Calu3 (cell line): Measurements from ENCODE around the gene TXN2. TPM values are rescaled to one million over a fixed set of nuclear protein-coding genes. Genes with fewer than 3 reads are reported as not detected.

Source experiments
- BruUV-seq: library from RNA; stranded (reverse); fragments of 400-500 nt; replicated peaks from 2 replicates; lab custom pipeline; 2021; lab: Mats Ljungman, UMichigan
- CTCF ChIA-PET: fragments of 300-600 bp; sonication (Branson Sonifier 250); formaldehyde crosslinking; loops from one replicate; lab custom pipeline; 2022; ENCODE audit warnings: antibody characterized with exemption; lab: Charles Lee
- DNase-seq: peaks from one replicate; pipeline ENCODE4 v3.0.0; 2022
- H3K27ac Mint-ChIP-seq: one replicate; pipeline ENCODE4 v1.8.0; 2022; ENCODE audit warnings: mixed read lengths; ENCODE audit not compliant: unreplicated experiment
- H3K27me3 Mint-ChIP-seq: one replicate; pipeline ENCODE4 v1.8.0; 2022; ENCODE audit warnings: mixed read lengths; ENCODE audit not compliant: unreplicated experiment
- H3K36me3 Mint-ChIP-seq: one replicate; pipeline ENCODE4 v1.8.0; 2022; ENCODE audit warnings: mild to moderate bottlenecking, moderate library complexity, mixed read lengths; ENCODE audit not compliant: insufficient read depth, unreplicated experiment
- H3K4me1 Mint-ChIP-seq: one replicate; pipeline ENCODE4 v1.8.0; 2022; ENCODE audit warnings: mild to moderate bottlenecking, low read depth, mixed read lengths; ENCODE audit not compliant: unreplicated experiment
- H3K4me3 Mint-ChIP-seq: one replicate; pipeline ENCODE4 v1.8.0; 2022; ENCODE audit warnings: mild to moderate bottlenecking, low read depth, moderate library complexity, mixed read lengths; ENCODE audit not compliant: unreplicated experiment
- H3K9me3 Mint-ChIP-seq: one replicate; pipeline ENCODE4 v1.8.0; 2022; ENCODE audit warnings: low read depth, mixed read lengths; ENCODE audit not compliant: unreplicated experiment
- intact Hi-C: fragments of 100-400 bp; cut with micrococcal nuclease; formaldehyde crosslinking; loops from one replicate; pipeline ENCODE4 v1.10.0; 2022; ENCODE audit not compliant: unreplicated experiment
- total RNA-seq: library from RNA; stranded (reverse); gene quantifications from 2 replicates; pipeline ENCODE4 v1.2.3, GENCODE V29; 2022
- TF ChIP-seq, protein P1 (sequence below): fragments of 200-600 bp; IDR thresholded peaks from one replicate; pipeline ENCODE4 v1.8.0; 2022; ENCODE audit warnings: antibody characterized with exemption; ENCODE audit not compliant: unreplicated experiment

TXN2 gene
- total RNA-seq, 1 experiment from 2014 or later, result 58.4 TPM

GRCh38 chr22:36506637-36507517 lies 25.4 kb upstream of the TXN2 start, which contains the start of gene FOXRED2:
TSS of gene FOXRED2 (minus strand) at chr22:36507040. CDS start at chr22:36506422, 618 bp downstream.
- H3K27ac Mint-ChIP-seq, result peak within 1 kb of the TSS; percentile 68
- H3K4me3 Mint-ChIP-seq, result peak within 1 kb of the TSS; percentile 78
- peaks cover 9% of the 10 kb centered on the region for H3K4me1 Mint-ChIP-seq
- peak; percentile 93 for DNase-seq
- H3K36me3 Mint-ChIP-seq, result peaks cover 66% of the 10 kb centered on the region
- peaks cover 2% of the 10 kb centered on the region for H3K9me3 Mint-ChIP-seq
- CTCF ChIA-PET, result interaction anchor here (0.7 to 1.0 kb wide), 2 partner anchors 10 to 275 kb away, joined by 3 read pairs; no protein-coding TSS in a partner anchor
- BruUV-seq, result no TSS peak
- TF ChIP-seq, protein P1, sequence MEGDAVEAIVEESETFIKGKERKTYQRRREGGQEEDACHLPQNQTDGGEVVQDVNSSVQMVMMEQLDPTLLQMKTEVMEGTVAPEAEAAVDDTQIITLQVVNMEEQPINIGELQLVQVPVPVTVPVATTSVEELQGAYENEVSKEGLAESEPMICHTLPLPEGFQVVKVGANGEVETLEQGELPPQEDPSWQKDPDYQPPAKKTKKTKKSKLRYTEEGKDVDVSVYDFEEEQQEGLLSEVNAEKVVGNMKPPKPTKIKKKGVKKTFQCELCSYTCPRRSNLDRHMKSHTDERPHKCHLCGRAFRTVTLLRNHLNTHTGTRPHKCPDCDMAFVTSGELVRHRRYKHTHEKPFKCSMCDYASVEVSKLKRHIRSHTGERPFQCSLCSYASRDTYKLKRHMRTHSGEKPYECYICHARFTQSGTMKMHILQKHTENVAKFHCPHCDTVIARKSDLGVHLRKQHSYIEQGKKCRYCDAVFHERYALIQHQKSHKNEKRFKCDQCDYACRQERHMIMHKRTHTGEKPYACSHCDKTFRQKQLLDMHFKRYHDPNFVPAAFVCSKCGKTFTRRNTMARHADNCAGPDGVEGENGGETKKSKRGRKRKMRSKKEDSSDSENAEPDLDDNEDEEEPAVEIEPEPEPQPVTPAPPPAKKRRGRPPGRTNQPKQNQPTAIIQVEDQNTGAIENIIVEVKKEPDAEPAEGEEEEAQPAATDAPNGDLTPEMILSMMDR, result no peak
- H3K27me3 Mint-ChIP-seq, result no peaks in the 10 kb centered on the region
- intact Hi-C loops, result no loop called here

- CTCF ChIA-PET, result no interaction called here
- no peak overlapping the region for H3K27ac Mint-ChIP-seq
- H3K4me3 Mint-ChIP-seq, result peak overlapping the region; percentile 78
Measured at GRCh38 chr22:36505998-36506635, 24.7 kb upstream of the TXN2 start.

DNA sequence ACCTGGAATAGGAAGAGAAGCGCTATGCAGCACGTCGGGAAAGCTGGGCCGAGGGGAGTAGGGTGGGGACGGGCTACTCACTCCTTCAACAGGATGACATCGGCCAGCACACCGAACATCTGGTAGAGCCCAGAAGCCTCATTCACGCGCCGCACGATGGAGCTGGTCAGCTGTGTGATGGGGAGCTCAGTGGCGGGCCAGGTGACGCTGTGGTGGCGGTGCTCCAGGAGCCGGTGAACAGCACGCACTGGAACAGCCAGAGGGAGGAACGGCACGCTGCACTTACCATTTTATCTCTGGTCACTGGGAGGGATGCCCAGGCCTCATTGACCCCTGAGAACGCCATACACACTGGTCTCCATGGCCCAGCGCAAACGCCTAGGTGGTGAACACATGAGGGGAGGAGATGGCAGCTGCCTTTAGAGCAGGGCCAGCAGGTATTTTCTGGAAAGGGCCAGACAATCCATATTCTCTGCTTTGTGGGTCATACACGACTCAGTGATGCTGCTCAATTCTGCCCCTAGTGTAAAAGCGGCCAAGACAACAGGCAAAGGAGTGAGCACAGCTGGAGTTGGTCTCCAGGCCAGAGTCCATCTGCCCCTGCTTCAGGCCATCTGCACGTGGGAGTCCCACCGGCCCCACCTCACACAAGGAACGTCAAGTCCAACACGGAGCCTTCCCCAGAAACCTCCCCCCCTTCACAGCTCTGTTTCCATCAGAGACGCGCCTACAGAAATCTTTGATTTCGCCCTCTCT lies 16.6 kb upstream of the TXN2 start:
- H3K36me3 Mint-ChIP-seq, result peaks cover 17% of the 10 kb centered on the region

More at GRCh38 chr22:36505998-36506635, 24.7 kb upstream of the TXN2 start:
- intact Hi-C loops, result no loop called here
- peaks cover 9% of the 10 kb centered on the region for H3K4me1 Mint-ChIP-seq
- no peak for DNase-seq
- H3K9me3 Mint-ChIP-seq, result peaks cover 2% of the 10 kb centered on the region
- no TSS peak for BruUV-seq
- TF ChIP-seq, protein P1, result no peak
- no peaks in the 10 kb centered on the region for H3K27me3 Mint-ChIP-seq
- peaks cover 59% of the 10 kb centered on the region for H3K36me3 Mint-ChIP-seq

More for the DNA sequence above, 16.6 kb upstream of the TXN2 start:
- no TSS peak for BruUV-seq
- intact Hi-C loops, result no loop called here
- Mint-ChIP-seq H3K9me3 (no peaks in the 10 kb centered on the region), H3K4me1 (no peaks in the 10 kb centered on the region), H3K4me3 (no peak overlapping the region), H3K27ac (no peak overlapping the region), H3K27me3 (no peaks in the 10 kb centered on the region)
- CTCF ChIA-PET, result interaction anchor here (0.5 kb wide), 1 partner anchor 277 kb away, joined by 4 read pairs; no protein-coding TSS in a partner anchor
- DNase-seq, result no peak
- TF ChIP-seq, protein P1, result no peak
